A673 (cell line): ENCODE measurements around the gene C1orf21. TPM values are rescaled to one million over a fixed set of nuclear protein-coding genes. Genes with fewer than 3 reads are reported as not detected.

Source experiments
- BruUV-seq: library from RNA; stranded (reverse); fragments of 400-500 nt; replicated peaks from 2 replicates; lab custom pipeline; 2021; lab: Mats Ljungman, UMichigan
- CTCF ChIA-PET: fragments of 300-600 bp; sonication (Branson Sonifier 250); formaldehyde crosslinking; loops from one replicate; lab custom pipeline; 2022; ENCODE audit warnings: antibody characterized with exemption; lab: Charles Lee
- POLR2A ChIA-PET: fragments of 300-600 bp; sonication (Branson Sonifier 250); formaldehyde crosslinking; loops from one replicate; lab custom pipeline; 2022; ENCODE audit warnings: antibody characterized with exemption; ENCODE audit not compliant: low non-redundant PET; lab: Charles Lee
- DNase-seq: peaks from one replicate; pipeline ENCODE4 v3.0.0-alpha.2; 2015; ENCODE audit warnings: low spot score
- H3K27ac ChIP-seq: fragments of 200-600 bp; sonication (generic); 2 replicates; pipeline ENCODE4 v1.5.1; 2016; ENCODE audit warnings: mixed run types, low read depth, mild to moderate bottlenecking, mixed read lengths, antibody characterized with exemption, low read length; ENCODE audit not compliant: poor library complexity, severe bottlenecking
- H3K27me3 ChIP-seq: fragments of 200-600 bp; sonication (generic); replicated peaks from 2 replicates; pipeline ENCODE4 v1.6.1; 2017; ENCODE audit warnings: mixed run types, low read depth, mild to moderate bottlenecking, mixed read lengths, antibody characterized with exemption, low read length; ENCODE audit not compliant: insufficient read depth, poor library complexity
- H3K36me3 ChIP-seq: fragments of 200-600 bp; sonication (generic); 2 replicates; pipeline ENCODE4 v1.6.1; 2016; ENCODE audit warnings: mixed run types, mild to moderate bottlenecking, mixed read lengths, antibody characterized with exemption, low read length; ENCODE audit not compliant: insufficient read depth, poor library complexity, severe bottlenecking
- H3K4me1 ChIP-seq: fragments of 200-600 bp; sonication (generic); 2 replicates; pipeline ENCODE4 v1.6.1; 2017; ENCODE audit warnings: mixed run types, mild to moderate bottlenecking, mixed read lengths, antibody characterized with exemption, low read length; ENCODE audit not compliant: insufficient read depth, poor library complexity, severe bottlenecking
- H3K4me3 ChIP-seq: fragments of 200-600 bp; sonication (generic); 2 replicates; pipeline ENCODE4 v1.5.1; 2016; ENCODE audit warnings: low read depth, mixed run types, mild to moderate bottlenecking, mixed read lengths, low read length; ENCODE audit not compliant: poor library complexity, severe bottlenecking
- H3K9me3 ChIP-seq: fragments of 200-600 bp; sonication (generic); 2 replicates; pipeline ENCODE4 v1.6.1; 2016; ENCODE audit warnings: mixed run types, low read depth, mild to moderate bottlenecking, mixed read lengths, antibody characterized with exemption, low read length; ENCODE audit not compliant: poor library complexity, severe bottlenecking
- CTCF ChIP-seq: fragments of 300-800, 200-600 bp; sonication (generic); conservative IDR thresholded peaks from 2 replicates; pipeline ENCODE4 v1.5.1; 2017; ENCODE audit warnings: low read depth, mild to moderate bottlenecking, antibody characterized with exemption, low read length, moderate library complexity, mixed read lengths
- EZH2 ChIP-seq: fragments of 200-600 bp; sonication (generic); IDR thresholded peaks from 2 replicates; pipeline ENCODE4 v1.6.1; 2017; ENCODE audit warnings: borderline replicate concordance, low read depth, mild to moderate bottlenecking, mixed read lengths, antibody characterized with exemption, low read length; ENCODE audit not compliant: poor library complexity, severe bottlenecking
- intact Hi-C: fragments of 100-400 bp; cut with micrococcal nuclease; formaldehyde crosslinking; loops from one replicate; pipeline ENCODE4 v1.10.0; 2022; ENCODE audit not compliant: unreplicated experiment
- total RNA-seq: library from RNA; stranded (reverse); gene quantifications from 2 replicates; pipeline ENCODE4 v1.2.3, GENCODE V29; 2021

C1orf21 gene
- total RNA-seq, 1 experiment from 2014 or later, result 31.3 TPM

DNA sequence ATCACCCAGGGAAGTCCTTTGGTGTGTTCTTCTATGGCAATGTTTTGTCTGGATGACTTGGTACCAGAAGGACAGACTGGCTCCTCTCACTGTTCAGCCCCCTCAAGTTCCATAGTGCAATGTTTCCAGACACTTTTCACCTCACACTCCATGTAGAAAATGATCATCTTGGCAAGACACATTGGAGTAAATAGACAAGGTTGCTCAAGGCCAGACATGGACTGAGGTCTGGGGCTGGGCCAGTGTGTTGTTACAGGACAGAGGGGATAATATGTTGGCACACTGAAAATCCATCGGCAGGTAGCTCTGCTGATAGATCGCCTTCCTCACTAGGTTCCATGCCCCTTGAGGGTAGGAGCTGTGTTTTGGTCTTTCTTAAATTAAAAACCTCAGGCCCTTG is 51.5 kb downstream of the C1orf21 start:
- H3K36me3 ChIP-seq, result no peaks in the 10 kb centered on the region
- no TSS peak for BruUV-seq
- POLR2A ChIA-PET, result no interaction called here

DNA sequence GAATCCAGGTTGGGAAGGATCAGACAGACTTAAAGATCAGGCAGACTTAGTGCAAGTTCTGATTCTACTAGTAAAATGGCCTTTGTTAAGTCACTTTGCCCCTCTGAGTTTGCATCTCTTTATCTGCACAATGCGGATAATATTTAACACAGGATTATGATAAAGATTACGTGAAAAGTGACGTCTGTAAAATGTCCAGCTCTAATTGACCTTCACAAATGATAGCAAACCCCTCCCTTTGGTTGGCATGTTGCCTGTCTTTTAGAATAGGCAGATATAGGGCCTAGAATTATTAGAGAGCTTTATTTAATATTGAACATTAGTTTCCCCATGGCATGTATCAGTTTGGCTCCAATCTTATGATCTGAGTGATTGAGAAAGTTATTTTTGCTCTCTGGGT is 55.4 kb downstream of the C1orf21 start:
- Histone ChIP-seq H3K27me3 (no peaks in the 10 kb centered on the region), H3K4me1 (no peaks in the 10 kb centered on the region), H3K4me3 (no peak overlapping the region), H3K9me3 (no peaks in the 10 kb centered on the region), H3K36me3 (no peaks in the 10 kb centered on the region), H3K27ac (no peak overlapping the region)
- ChIA-PET POLR2A (no interaction called here), CTCF (interaction anchor here (0.6 kb wide), 1 partner anchor 117 kb away, joined by 6 read pairs; no protein-coding TSS in a partner anchor)
- no peak for TF ChIP-seq CTCF
- TF ChIP-seq EZH2, result no peak
- intact Hi-C loops, result no loop called here
- BruUV-seq, result no TSS peak
- no peak for DNase-seq

More for the DNA sequence above, 51.5 kb downstream of the C1orf21 start:
- H3K4me3 ChIP-seq, result no peak overlapping the region
- H3K27ac ChIP-seq, result no peak overlapping the region
- no peaks in the 10 kb centered on the region for H3K27me3 ChIP-seq
- intact Hi-C loops, result no loop called here
- H3K9me3 ChIP-seq, result no peaks in the 10 kb centered on the region
- CTCF ChIA-PET, result no interaction called here
- no peaks in the 10 kb centered on the region for H3K4me1 ChIP-seq
- DNase-seq, result no peak
- no peak for TF ChIP-seq EZH2
- TF ChIP-seq CTCF, result no peak

DNA sequence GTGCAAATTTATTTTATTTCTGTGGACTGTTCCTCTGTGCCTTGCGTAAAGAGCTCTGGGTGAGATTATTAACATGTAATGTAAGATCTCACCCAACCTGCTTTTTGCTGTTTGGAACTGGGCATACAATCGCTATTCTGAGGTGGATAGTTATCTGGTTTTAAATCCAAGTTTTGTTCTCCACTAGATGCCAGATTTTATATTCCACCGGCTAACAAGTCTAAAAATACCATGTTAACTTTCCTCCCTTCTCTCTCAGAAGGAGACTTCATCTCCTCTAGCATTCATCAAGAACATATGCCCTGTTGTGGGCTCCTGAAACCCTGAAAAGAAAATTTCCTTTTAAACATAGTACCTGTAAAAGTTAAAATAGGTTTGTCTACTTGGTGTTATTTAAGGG is 56.4 kb downstream of the C1orf21 start:
- Histone ChIP-seq H3K27me3 (no peaks in the 10 kb centered on the region), H3K9me3 (no peaks in the 10 kb centered on the region), H3K27ac (no peak overlapping the region), H3K4me1 (no peaks in the 10 kb centered on the region), H3K36me3 (no peaks in the 10 kb centered on the region), H3K4me3 (no peak overlapping the region)
- BruUV-seq, result no TSS peak
- TF ChIP-seq EZH2, result no peak
- TF ChIP-seq CTCF, result no peak
- intact Hi-C loops, result no loop called here
- POLR2A ChIA-PET, result no interaction called here
- CTCF ChIA-PET, result no interaction called here
- no peak for DNase-seq
